SK-N-SH (cell line): Measurements from ENCODE around the gene STARD8.

Source experiments
- EP300 ChIP-seq, 2 experiments: IDR thresholded peaks; 2 replicates each; pipeline versions ENCODE4 v1.4.0 to v1.6.1; 2012; ENCODE audit warnings: borderline replicate concordance in 1 of 2, low read depth in 1 of 2, low read length in 1 of 2
- EZH2phosphoT487 ChIP-seq: fragments of 200-600 bp; sonication (generic); IDR thresholded peaks from 2 replicates; pipeline ENCODE4 v1.6.1; 2017; ENCODE audit warnings: low read depth, mixed run types, mild to moderate bottlenecking, antibody characterized with exemption, moderate library complexity, borderline replicate concordance
- FOXM1 ChIP-seq: IDR thresholded peaks from 2 replicates; pipeline ENCODE4 v1.4.0; 2012; ENCODE audit warnings: low read depth, mild to moderate bottlenecking
- GABPA ChIP-seq: IDR thresholded peaks from 2 replicates; pipeline ENCODE4 v1.4.0; 2012; ENCODE audit warnings: low read depth, mild to moderate bottlenecking
- NFIC ChIP-seq: IDR thresholded peaks from 2 replicates; pipeline ENCODE4 v1.4.0; 2012; ENCODE audit warnings: borderline replicate concordance
- POLR2AphosphoS5 ChIP-seq: IDR thresholded peaks from 2 replicates; pipeline ENCODE4 v1.6.1; 2012; ENCODE audit warnings: low read depth, low read length
- RAD21 ChIP-seq: IDR thresholded peaks from 2 replicates; pipeline ENCODE4 v1.6.1; 2012; ENCODE audit warnings: mild to moderate bottlenecking, low read length
- TAF1 ChIP-seq: IDR thresholded peaks from 2 replicates; pipeline ENCODE4 v1.6.1; 2012; ENCODE audit warnings: low read depth, mild to moderate bottlenecking, low read length, moderate library complexity, borderline replicate concordance
- TF ChIP-seq, protein P1 (sequence below): fragments of 200-600 bp; sonication (generic); IDR thresholded peaks from 2 replicates; pipeline ENCODE4 v1.6.1; 2017; ENCODE audit warnings: antibody characterized with exemption, mild to moderate bottlenecking, moderate library complexity
- TF ChIP-seq, protein P2 (sequence below): IDR thresholded peaks from 2 replicates; pipeline ENCODE4 v1.6.1; 2012; ENCODE audit warnings: mild to moderate bottlenecking, low read depth, low read length, moderate library complexity
- TF ChIP-seq, protein P3 (sequence below): IDR thresholded peaks from 2 replicates; pipeline ENCODE4 v1.4.0; 2012; ENCODE audit warnings: low read depth
- TF ChIP-seq, protein P4 (sequence below): IDR thresholded peaks from 2 replicates; pipeline ENCODE4 v1.4.0; 2012; ENCODE audit warnings: low read depth, borderline replicate concordance
- TF ChIP-seq, protein P5 (sequence below): fragments of 150-350 bp; IDR thresholded peaks from 2 replicates; pipeline ENCODE4 v1.6.1; 2017; ENCODE audit warnings: antibody characterized with exemption, low read length, low read depth, borderline replicate concordance

DNA sequence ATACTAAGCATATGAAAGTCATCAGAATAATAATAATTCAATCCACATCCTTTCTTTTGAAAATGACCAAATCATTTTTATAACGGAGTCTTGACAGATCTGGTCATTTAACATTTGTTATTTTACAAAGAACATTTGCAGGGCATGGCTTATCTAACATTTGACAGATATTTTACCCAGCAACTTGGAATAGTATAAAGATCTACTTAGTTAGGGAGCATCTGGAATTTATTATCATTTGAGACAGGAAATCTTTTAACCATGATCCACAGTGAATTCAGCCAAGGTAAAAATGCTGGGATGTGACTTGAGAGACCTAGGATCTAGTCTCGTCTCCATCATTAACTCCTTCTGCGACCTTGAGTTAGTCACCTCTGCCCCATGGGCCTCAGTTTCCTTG is 22.4 kb downstream of the STARD8 start:
- TF ChIP-seq, protein P1, sequence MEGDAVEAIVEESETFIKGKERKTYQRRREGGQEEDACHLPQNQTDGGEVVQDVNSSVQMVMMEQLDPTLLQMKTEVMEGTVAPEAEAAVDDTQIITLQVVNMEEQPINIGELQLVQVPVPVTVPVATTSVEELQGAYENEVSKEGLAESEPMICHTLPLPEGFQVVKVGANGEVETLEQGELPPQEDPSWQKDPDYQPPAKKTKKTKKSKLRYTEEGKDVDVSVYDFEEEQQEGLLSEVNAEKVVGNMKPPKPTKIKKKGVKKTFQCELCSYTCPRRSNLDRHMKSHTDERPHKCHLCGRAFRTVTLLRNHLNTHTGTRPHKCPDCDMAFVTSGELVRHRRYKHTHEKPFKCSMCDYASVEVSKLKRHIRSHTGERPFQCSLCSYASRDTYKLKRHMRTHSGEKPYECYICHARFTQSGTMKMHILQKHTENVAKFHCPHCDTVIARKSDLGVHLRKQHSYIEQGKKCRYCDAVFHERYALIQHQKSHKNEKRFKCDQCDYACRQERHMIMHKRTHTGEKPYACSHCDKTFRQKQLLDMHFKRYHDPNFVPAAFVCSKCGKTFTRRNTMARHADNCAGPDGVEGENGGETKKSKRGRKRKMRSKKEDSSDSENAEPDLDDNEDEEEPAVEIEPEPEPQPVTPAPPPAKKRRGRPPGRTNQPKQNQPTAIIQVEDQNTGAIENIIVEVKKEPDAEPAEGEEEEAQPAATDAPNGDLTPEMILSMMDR, result no peak
- TF ChIP-seq EP300 (IDR thresholded peaks at IDR 0.05; ENCODE audit: borderline replicate concordance in 1 of 2, low read depth in 1 of 2, low read length in 1 of 2) (peak; percentile 40 to 49; a peak in 2 of 4 replicates), NFIC (peak; percentile 9; the same call in 1 of the 2 replicates), GABPA (no peak), POLR2AphosphoS5 (peak; percentile 52), TAF1 (no peak), FOXM1 (no peak), EZH2phosphoT487 (no peak), RAD21 (no peak)
- TF ChIP-seq, protein P2, sequence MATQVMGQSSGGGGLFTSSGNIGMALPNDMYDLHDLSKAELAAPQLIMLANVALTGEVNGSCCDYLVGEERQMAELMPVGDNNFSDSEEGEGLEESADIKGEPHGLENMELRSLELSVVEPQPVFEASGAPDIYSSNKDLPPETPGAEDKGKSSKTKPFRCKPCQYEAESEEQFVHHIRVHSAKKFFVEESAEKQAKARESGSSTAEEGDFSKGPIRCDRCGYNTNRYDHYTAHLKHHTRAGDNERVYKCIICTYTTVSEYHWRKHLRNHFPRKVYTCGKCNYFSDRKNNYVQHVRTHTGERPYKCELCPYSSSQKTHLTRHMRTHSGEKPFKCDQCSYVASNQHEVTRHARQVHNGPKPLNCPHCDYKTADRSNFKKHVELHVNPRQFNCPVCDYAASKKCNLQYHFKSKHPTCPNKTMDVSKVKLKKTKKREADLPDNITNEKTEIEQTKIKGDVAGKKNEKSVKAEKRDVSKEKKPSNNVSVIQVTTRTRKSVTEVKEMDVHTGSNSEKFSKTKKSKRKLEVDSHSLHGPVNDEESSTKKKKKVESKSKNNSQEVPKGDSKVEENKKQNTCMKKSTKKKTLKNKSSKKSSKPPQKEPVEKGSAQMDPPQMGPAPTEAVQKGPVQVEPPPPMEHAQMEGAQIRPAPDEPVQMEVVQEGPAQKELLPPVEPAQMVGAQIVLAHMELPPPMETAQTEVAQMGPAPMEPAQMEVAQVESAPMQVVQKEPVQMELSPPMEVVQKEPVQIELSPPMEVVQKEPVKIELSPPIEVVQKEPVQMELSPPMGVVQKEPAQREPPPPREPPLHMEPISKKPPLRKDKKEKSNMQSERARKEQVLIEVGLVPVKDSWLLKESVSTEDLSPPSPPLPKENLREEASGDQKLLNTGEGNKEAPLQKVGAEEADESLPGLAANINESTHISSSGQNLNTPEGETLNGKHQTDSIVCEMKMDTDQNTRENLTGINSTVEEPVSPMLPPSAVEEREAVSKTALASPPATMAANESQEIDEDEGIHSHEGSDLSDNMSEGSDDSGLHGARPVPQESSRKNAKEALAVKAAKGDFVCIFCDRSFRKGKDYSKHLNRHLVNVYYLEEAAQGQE, result no peak
- TF ChIP-seq, protein P3, sequence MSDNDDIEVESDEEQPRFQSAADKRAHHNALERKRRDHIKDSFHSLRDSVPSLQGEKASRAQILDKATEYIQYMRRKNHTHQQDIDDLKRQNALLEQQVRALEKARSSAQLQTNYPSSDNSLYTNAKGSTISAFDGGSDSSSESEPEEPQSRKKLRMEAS, result no peak
- TF ChIP-seq, protein P4, sequence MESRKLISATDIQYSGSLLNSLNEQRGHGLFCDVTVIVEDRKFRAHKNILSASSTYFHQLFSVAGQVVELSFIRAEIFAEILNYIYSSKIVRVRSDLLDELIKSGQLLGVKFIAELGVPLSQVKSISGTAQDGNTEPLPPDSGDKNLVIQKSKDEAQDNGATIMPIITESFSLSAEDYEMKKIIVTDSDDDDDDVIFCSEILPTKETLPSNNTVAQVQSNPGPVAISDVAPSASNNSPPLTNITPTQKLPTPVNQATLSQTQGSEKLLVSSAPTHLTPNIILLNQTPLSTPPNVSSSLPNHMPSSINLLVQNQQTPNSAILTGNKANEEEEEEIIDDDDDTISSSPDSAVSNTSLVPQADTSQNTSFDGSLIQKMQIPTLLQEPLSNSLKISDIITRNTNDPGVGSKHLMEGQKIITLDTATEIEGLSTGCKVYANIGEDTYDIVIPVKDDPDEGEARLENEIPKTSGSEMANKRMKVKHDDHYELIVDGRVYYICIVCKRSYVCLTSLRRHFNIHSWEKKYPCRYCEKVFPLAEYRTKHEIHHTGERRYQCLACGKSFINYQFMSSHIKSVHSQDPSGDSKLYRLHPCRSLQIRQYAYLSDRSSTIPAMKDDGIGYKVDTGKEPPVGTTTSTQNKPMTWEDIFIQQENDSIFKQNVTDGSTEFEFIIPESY, result no peak
- TF ChIP-seq, protein P5, sequence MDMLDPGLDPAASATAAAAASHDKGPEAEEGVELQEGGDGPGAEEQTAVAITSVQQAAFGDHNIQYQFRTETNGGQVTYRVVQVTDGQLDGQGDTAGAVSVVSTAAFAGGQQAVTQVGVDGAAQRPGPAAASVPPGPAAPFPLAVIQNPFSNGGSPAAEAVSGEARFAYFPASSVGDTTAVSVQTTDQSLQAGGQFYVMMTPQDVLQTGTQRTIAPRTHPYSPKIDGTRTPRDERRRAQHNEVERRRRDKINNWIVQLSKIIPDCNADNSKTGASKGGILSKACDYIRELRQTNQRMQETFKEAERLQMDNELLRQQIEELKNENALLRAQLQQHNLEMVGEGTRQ, result no peak
